Measurements from ENCODE around the gene DDX31.
"Not testable (repeated sequence)": the region's sequence is repeated elsewhere in the genome, so short reads cannot be mapped to it uniquely, and the experiment has no call there.

Gene DDX31

GRCh38 chr9:132669698-132670456 is at the start of gene DDX31:
TSS of gene DDX31 (minus strand) at chr9:132669983. CDS start at chr9:132669934, 49 bp downstream.
- Mint-ChIP-seq H3K9me3 (no peaks in the 10 kb centered on the region), H3K4me3 (peak within 1 kb of the TSS; percentile 93 to 97), H3K4me1 (peaks cover 54% of the 10 kb centered on the region), H3K27me3 (no peaks in the 10 kb centered on the region), H3K27ac (peak within 1 kb of the TSS; percentile 97 to 98)
- ATAC-seq (peak; percentile 92), DNase-seq (peak; percentile 88 to 89)

- peak overlapping the region in 1 of 2 donors; percentile 60 for H3K27ac Mint-ChIP-seq
- not testable (repeated sequence) for DNase-seq, H3K4me3 Mint-ChIP-seq, ATAC-seq, H3K9me3 Mint-ChIP-seq
- H3K27me3 Mint-ChIP-seq: peaks cover 55% of the 10 kb centered on the region
- peaks cover 11% of the 10 kb centered on the region for H3K4me1 Mint-ChIP-seq
Measured at GRCh38 chr9:132718381-132718928, 48.7 kb upstream of the DDX31 start.

- ATAC-seq: no peak
- H3K4me1 Mint-ChIP-seq: peaks cover 11% of the 10 kb centered on the region
- H3K27me3 Mint-ChIP-seq: peaks cover 47% of the 10 kb centered on the region
- no peak overlapping the region for H3K27ac Mint-ChIP-seq
- H3K4me3 Mint-ChIP-seq: no peak overlapping the region
- no peak for DNase-seq
- no peaks in the 10 kb centered on the region for H3K9me3 Mint-ChIP-seq
Measured at GRCh38 chr9:132717326-132717945, 47.7 kb upstream of the DDX31 start.

GRCh38 chr9:132716007-132716406 is 46.2 kb upstream of the DDX31 start:
- H3K9me3 Mint-ChIP-seq: no peaks in the 10 kb centered on the region
- H3K4me1 Mint-ChIP-seq: peaks cover 11% of the 10 kb centered on the region
- DNase-seq (no peak), ATAC-seq (no peak)
- H3K27ac Mint-ChIP-seq: no peak overlapping the region
- H3K27me3 Mint-ChIP-seq: peaks cover 47% of the 10 kb centered on the region
- no peak overlapping the region for H3K4me3 Mint-ChIP-seq

GRCh38 chr9:132712753-132713152 is 43.0 kb upstream of the DDX31 start:
- Mint-ChIP-seq H3K27ac (no peak overlapping the region), H3K27me3 (peaks cover 29% of the 10 kb centered on the region), H3K4me3 (no peak overlapping the region), H3K4me1 (peaks cover 2% of the 10 kb centered on the region), H3K9me3 (no peaks in the 10 kb centered on the region)
- ATAC-seq: peak; percentile 74
- DNase-seq: no peak

DNA sequence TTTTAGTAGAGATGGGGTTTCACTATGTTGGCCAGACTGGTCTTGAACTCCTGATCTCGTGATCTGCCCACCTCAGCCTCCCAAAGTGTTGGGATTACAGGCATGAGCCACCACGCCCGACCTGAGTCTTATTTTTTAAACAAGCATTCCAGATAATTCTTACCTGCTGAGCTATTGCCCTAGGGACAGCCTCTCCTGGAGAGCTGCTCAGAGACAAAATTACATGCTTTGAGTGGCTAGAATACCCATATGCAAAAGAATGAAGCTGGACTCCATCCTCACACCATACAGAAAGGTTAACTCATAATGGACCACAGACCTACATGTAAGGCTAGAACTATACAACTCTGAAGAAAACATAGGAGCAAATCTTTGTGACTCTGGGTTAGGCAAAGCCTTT is 42.1 kb upstream of the DDX31 start:
- Mint-ChIP-seq H3K4me1 (no peaks in the 10 kb centered on the region), H3K27me3 (peaks cover 20% of the 10 kb centered on the region), H3K27ac (no peak overlapping the region), H3K9me3 (no peaks in the 10 kb centered on the region), H3K4me3 (no peak overlapping the region)
- DNase-seq (no peak), ATAC-seq (no peak)

- not testable (repeated sequence) for H3K9me3 Mint-ChIP-seq, H3K4me1 Mint-ChIP-seq, ATAC-seq, H3K27ac Mint-ChIP-seq, H3K4me3 Mint-ChIP-seq, DNase-seq
- H3K27me3 Mint-ChIP-seq: peaks cover 13% of the 10 kb centered on the region
Measured at GRCh38 chr9:132711152-132711551, 41.4 kb upstream of the DDX31 start.

DNA sequence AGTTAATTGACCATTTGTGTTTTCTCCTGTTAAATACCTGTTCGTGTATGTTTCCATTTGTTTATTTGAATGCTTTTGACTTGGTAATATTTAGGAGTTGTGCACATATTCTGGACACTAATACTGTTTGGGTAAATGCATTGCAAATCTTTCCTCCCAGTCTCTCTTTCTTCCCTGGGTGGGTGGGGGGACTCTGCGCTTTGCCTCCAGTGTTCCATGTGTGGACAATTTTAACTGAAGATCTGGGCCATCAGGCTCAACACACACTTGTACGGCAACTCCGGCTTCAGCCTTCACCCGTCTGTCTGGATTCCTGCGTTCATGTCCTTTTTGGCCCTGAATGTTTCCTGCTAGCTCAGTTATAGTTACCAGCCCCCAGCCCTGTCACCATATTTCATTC is 40.5 kb upstream of the DDX31 start:
- Mint-ChIP-seq H3K9me3 (no peaks in the 10 kb centered on the region), H3K4me1 (no peaks in the 10 kb centered on the region), H3K4me3 (no peak overlapping the region), H3K27ac (no peak overlapping the region), H3K27me3 (peaks cover 16% of the 10 kb centered on the region)
- DNase-seq (no peak), ATAC-seq (no peak)

GRCh38 chr9:132708769-132709430 is 39.1 kb upstream of the DDX31 start:
- DNase-seq: no peak
- Mint-ChIP-seq H3K27me3 (peaks cover 16% of the 10 kb centered on the region), H3K9me3 (no peaks in the 10 kb centered on the region), H3K4me3 (no peak overlapping the region), H3K4me1 (no peaks in the 10 kb centered on the region), H3K27ac (no peak overlapping the region)
- no peak for ATAC-seq

GRCh38 chr9:132708239-132708638 is 38.5 kb upstream of the DDX31 start:
- Mint-ChIP-seq H3K4me1 (no peaks in the 10 kb centered on the region), H3K9me3 (no peaks in the 10 kb centered on the region), H3K27me3 (peaks cover 19% of the 10 kb centered on the region), H3K27ac (no peak overlapping the region), H3K4me3 (no peak overlapping the region)
- DNase-seq: no peak
- ATAC-seq: no peak

GRCh38 chr9:132703336-132703735 is 33.6 kb upstream of the DDX31 start:
- Mint-ChIP-seq H3K27me3 (peaks cover 21% of the 10 kb centered on the region), H3K4me3 (no peak overlapping the region)
- ATAC-seq: no peak

DNA sequence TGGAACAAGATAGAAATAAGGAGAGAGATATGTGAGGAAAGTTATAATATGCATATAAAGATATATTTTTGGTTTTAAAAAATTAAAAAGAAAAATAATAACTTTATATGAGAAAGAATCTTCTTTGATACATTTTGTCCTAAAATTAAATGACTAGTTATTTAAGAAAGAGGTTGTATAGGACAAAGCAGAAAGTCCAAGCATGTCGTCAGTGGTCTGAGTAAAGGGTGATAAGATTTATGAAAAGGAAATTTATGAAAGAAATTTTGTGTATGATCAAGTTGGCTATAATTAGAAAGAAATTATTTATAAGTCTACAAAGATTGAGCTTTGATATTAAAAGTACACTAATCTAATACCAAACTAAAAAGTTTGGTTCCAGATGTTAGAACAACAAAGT is 32.5 kb upstream of the DDX31 start:
- no peak for DNase-seq
- H3K27me3 Mint-ChIP-seq: peaks cover 23% of the 10 kb centered on the region
- no peak overlapping the region for H3K4me3 Mint-ChIP-seq
- no peak overlapping the region for H3K27ac Mint-ChIP-seq
- ATAC-seq: no peak
- H3K4me1 Mint-ChIP-seq: no peaks in the 10 kb centered on the region
- H3K9me3 Mint-ChIP-seq: peaks cover 15 to 17% of the 10 kb centered on the region in 2 donors

More at GRCh38 chr9:132703336-132703735, 33.6 kb upstream of the DDX31 start:
- Mint-ChIP-seq H3K9me3 (peaks cover 4 to 6% of the 10 kb centered on the region in 2 donors), H3K4me1 (no peaks in the 10 kb centered on the region), H3K27ac (no peak overlapping the region)
- DNase-seq: no peak

DNA sequence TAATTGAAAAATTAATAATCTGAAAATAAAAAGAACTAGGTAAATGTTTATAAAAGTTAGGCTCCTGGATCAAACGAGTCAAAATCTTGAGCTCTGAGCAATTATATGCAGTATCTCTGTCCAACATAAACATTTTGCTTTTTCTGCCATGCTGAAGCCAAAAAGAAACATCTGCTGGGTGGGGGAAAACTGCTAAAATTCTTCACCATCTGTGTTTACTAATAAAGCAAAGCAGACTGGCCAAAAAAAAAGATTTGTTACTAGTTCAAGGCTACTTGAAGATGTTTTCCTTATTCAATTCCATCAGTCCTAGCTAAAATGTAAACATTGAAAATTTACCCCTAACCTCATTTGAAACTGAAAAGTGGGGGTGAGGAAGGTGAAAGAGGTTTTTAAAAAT is 30.2 kb upstream of the DDX31 start:
- no peak for ATAC-seq
- DNase-seq: no peak

GRCh38 chr9:132698989-132699388 is 29.2 kb upstream of the DDX31 start:
- Mint-ChIP-seq H3K27me3 (peaks cover 15% of the 10 kb centered on the region), H3K4me1 (no peaks in the 10 kb centered on the region), H3K27ac (no peak overlapping the region), H3K4me3 (no peak overlapping the region), H3K9me3 (peaks cover 34 to 40% of the 10 kb centered on the region in 2 donors)
- DNase-seq (no peak), ATAC-seq (no peak)

More for the DNA sequence above, 30.2 kb upstream of the DDX31 start:
- peaks cover 28 to 36% of the 10 kb centered on the region in 2 donors for H3K9me3 Mint-ChIP-seq
- no peak overlapping the region for H3K4me3 Mint-ChIP-seq
- H3K27me3 Mint-ChIP-seq: peaks cover 15% of the 10 kb centered on the region
- no peak overlapping the region for H3K27ac Mint-ChIP-seq
- H3K4me1 Mint-ChIP-seq: no peaks in the 10 kb centered on the region

DNA sequence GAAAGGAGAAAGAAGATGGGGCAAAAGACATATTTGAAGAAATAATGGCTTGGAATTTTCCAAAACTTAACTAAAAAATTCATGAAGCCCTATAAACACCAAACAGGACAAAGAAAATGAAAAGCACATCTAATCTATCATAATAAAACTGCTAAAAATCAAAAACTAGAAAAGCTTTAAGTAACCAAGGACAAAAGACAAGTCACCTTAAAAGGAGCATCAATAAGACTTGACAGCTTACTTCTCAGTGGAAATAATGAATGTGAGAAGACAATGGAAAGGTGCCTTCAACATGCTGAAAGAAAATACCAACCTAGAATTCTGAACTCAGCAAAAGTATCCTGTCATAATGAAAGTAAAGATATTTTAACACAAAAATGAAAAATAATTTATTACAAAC is 27.4 kb upstream of the DDX31 start:
- no peak for ATAC-seq
- no peak for DNase-seq
- Mint-ChIP-seq H3K27ac (no peak overlapping the region), H3K4me3 (no peak overlapping the region), H3K27me3 (peaks cover 7% of the 10 kb centered on the region), H3K9me3 (peaks cover 34 to 40% of the 10 kb centered on the region in 2 donors), H3K4me1 (no peaks in the 10 kb centered on the region)

DNA sequence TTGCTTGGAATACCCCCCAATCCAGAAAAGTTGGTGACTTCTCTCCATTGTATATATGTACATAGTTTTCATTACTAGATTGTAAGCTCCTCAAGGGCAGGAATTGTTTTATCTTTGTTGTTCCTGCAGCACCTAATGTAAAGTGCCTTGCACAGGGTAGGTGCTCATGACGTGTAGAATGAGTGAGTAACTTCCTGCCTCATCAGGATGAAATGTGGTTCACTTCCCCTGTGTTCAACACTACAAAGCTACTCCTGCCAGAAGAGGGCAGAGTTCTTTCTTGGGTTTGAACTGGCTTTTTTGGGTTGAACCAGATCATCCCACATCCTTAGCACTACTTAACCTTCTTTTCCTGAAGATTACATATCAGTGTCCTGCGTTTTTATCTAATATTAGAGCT is 24.4 kb upstream of the DDX31 start:
- no peak for DNase-seq
- ATAC-seq: peak; percentile 86
- Mint-ChIP-seq H3K27ac (peak overlapping the region in 1 of 2 donors; percentile 50), H3K4me1 (no peaks in the 10 kb centered on the region), H3K27me3 (peaks cover 7% of the 10 kb centered on the region), H3K9me3 (peaks cover 34 to 40% of the 10 kb centered on the region in 2 donors), H3K4me3 (no peak overlapping the region)

Data from stimulated activated naive CD8-positive, alpha-beta T cell treated with anti-CD3 and anti-CD28 coated beads, Interleukin-15, amount 100 ng/mL, for 72 hours (primary cell).